WTC11 (cell line): ENCODE measurements around the gene SLC38A8.

Source experiments
- CREB1 ChIP-seq: sonication (generic); formaldehyde crosslinking; IDR thresholded peaks from 2 replicates; pipeline ENCODE4 v1.8.0; 2023; ENCODE audit warnings: mild to moderate bottlenecking, missing genetic modification reagents
- CTCF ChIP-seq: fragments of 200-600 bp; IDR thresholded peaks from 2 replicates; pipeline ENCODE4 v1.8.0; 2022; ENCODE audit warnings: antibody characterized with exemption
- JAZF1 ChIP-seq: fragments of 250-450 bp; sonication (Bioruptor Pico); IDR thresholded peaks from 2 replicates; pipeline ENCODE4 v1.9.0; 2021; ENCODE audit warnings: moderate library complexity, mild to moderate bottlenecking, inconsistent platforms
- NFE2L1 ChIP-seq: sonication (generic); formaldehyde crosslinking; IDR thresholded peaks from 2 replicates; pipeline ENCODE4 v1.8.1; 2023; ENCODE audit warnings: missing genetic modification reagents
- RORB ChIP-seq: fragments of 250-450 bp; sonication (Bioruptor Pico); IDR thresholded peaks from 2 replicates; pipeline ENCODE4 v1.9.0; 2021; ENCODE audit warnings: mild to moderate bottlenecking
- ZNF671 ChIP-seq: fragments of 250-450 bp; sonication (Bioruptor Pico); IDR thresholded peaks from 2 replicates; pipeline ENCODE4 v1.8.0; 2021; ENCODE audit warnings: mild to moderate bottlenecking

DNA sequence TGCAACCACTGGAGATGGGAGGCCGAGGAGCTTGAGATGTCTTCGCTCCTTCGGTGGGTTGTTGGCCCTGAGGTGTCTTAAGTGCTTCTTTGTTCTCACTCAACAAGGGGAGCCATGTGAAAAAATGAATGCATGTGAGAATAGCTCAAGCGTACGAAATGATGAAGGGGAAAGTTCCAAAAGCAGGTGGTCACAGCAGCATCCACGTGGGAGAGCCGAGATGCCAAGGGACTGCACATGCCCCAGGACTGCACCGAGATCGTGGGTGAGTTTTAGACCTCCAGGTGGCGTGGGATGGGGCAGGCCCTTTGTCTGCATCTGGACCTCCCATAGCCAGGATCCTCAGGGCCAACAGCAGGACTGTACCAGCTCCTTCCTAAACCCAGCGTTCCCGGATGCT lies 8.1 kb downstream of the SLC38A8 start:
- TF ChIP-seq JAZF1 (CRISPR knock-in tag) (no peak), NFE2L1 (CRISPR knock-in tag) (no peak), ZNF671 (CRISPR knock-in tag) (no peak), CTCF (no peak), RORB (CRISPR knock-in tag) (no peak), CREB1 (CRISPR knock-in tag) (no peak)
